Mesothelial cell of epicardium (in vitro differentiated cells): ENCODE measurements around the gene CLCN1. TPM values are rescaled to one million over a fixed set of nuclear protein-coding genes. Genes with fewer than 3 reads are reported as not detected.

ENCODE experiments used
- DNase-seq, 2 experiments: peaks; one replicate each; pipeline ENCODE4 v3.0.0; 2021; ENCODE audit warnings: low spot score in 2 of 2; ENCODE audit not compliant: unreplicated experiment in 2 of 2
- H3K27ac Mint-ChIP-seq: 2 replicates; pipeline ENCODE4 v1.8.0; 2021; ENCODE audit warnings: mixed read lengths
- H3K27me3 Mint-ChIP-seq: 2 replicates; pipeline ENCODE4 v1.8.0; 2021; ENCODE audit warnings: low read depth, mixed read lengths
- H3K36me3 Mint-ChIP-seq: 2 replicates; pipeline ENCODE4 v1.8.0; 2021; ENCODE audit warnings: mixed read lengths
- H3K4me1 Mint-ChIP-seq: 2 replicates; pipeline ENCODE4 v1.8.0; 2021; ENCODE audit warnings: mixed read lengths
- H3K4me3 Mint-ChIP-seq: 2 replicates; pipeline ENCODE4 v1.8.0; 2021; ENCODE audit warnings: mild to moderate bottlenecking, moderate library complexity, mixed read lengths
- H3K9me3 Mint-ChIP-seq: 2 replicates; pipeline ENCODE4 v1.8.0; 2021; ENCODE audit warnings: mixed read lengths
- total RNA-seq: library from RNA; stranded (reverse); gene quantifications from 3 replicates; pipeline ENCODE4 v1.2.1, GENCODE V29; 2021
- TF ChIP-seq, protein P1 (sequence below): fragments of 200-600 bp; sonication (generic); IDR thresholded peaks from one replicate; pipeline ENCODE4 v1.5.0; 2021; ENCODE audit warnings: antibody characterized with exemption; ENCODE audit not compliant: unreplicated experiment

The CLCN1 gene
- total RNA-seq, 1 donor from 2014 or later, result 0.16 TPM

DNA sequence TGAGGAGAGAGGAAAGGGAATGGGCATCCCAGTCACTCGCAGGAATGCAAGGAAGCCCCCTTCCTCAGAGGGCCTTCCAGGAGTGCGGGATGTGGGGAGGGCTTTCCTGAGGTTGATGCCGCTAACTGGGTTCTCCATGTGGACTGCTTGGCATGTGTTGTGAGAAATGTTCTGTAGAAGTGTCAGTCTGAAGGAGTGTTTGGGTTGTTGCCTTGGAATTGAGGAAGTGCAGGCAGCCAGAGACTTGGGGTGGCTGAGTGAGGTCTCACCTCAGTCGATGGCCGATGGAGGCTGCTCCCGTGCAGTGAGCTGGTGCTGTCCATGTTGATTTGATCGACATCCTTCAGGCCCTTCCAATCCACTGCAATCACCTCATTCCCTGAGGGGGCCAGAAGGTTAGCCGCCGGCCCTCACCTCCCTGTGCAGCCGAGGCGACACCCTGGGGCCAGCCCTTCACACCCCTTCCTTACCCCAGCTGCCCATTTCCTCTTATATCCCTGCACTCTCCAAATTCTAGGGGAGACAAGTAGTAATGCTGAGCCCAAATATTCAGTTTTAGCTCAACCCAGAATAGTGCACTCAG is 44.0 kb downstream of the CLCN1 start:
- Mint-ChIP-seq H3K27ac (no peak overlapping the region), H3K36me3 (no peaks in the 10 kb centered on the region), H3K4me1 (peaks cover 7% of the 10 kb centered on the region), H3K9me3 (no peaks in the 10 kb centered on the region), H3K27me3 (peaks cover 66% of the 10 kb centered on the region), H3K4me3 (no peak overlapping the region)
- no peak for DNase-seq
- TF ChIP-seq, protein P1, sequence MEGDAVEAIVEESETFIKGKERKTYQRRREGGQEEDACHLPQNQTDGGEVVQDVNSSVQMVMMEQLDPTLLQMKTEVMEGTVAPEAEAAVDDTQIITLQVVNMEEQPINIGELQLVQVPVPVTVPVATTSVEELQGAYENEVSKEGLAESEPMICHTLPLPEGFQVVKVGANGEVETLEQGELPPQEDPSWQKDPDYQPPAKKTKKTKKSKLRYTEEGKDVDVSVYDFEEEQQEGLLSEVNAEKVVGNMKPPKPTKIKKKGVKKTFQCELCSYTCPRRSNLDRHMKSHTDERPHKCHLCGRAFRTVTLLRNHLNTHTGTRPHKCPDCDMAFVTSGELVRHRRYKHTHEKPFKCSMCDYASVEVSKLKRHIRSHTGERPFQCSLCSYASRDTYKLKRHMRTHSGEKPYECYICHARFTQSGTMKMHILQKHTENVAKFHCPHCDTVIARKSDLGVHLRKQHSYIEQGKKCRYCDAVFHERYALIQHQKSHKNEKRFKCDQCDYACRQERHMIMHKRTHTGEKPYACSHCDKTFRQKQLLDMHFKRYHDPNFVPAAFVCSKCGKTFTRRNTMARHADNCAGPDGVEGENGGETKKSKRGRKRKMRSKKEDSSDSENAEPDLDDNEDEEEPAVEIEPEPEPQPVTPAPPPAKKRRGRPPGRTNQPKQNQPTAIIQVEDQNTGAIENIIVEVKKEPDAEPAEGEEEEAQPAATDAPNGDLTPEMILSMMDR, result no peak

DNA sequence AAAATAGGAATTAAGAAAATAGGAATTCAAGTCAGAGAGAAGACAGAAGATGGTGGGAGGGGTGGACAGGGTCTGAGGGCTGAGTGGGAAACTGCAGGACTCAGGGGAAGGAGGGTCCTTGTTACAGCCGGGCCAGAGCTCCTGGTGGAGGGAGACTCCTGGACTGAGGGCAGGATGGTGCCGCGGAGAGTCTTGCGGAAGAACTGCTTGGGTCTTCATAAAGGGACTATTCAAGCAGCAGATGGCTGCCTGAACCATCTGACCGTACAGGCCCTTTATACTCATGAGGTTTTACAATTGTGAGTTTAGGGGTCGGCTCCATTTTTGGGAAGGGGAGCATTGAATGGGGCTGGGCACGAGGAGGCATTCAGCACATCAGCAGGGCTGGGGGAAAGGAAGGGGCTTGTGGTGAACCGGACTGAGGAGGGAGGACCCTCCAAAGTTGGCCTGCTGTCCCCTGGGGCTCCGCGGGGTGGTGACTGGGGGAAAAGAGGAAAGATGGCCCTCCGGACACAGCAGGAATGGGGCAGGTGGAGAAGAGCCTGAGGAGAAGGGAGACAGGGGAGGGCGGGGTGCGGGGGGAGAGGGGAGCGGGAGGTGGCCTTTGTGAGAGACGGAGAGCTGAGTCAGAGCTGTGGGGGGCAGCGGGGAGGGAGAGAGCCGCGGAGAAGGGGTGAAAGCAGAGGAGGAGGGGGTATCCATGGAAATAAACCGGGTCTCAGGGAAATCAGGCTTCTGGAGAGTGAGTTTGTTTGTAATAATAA is 45.1 kb downstream of the CLCN1 start:
- Mint-ChIP-seq H3K4me1 (peaks cover 7% of the 10 kb centered on the region), H3K9me3 (no peaks in the 10 kb centered on the region), H3K27me3 (peaks cover 74% of the 10 kb centered on the region), H3K27ac (no peak overlapping the region), H3K36me3 (no peaks in the 10 kb centered on the region), H3K4me3 (peak overlapping the region; percentile 63)
- TF ChIP-seq, protein P1, result no peak
- no peak for DNase-seq

DNA sequence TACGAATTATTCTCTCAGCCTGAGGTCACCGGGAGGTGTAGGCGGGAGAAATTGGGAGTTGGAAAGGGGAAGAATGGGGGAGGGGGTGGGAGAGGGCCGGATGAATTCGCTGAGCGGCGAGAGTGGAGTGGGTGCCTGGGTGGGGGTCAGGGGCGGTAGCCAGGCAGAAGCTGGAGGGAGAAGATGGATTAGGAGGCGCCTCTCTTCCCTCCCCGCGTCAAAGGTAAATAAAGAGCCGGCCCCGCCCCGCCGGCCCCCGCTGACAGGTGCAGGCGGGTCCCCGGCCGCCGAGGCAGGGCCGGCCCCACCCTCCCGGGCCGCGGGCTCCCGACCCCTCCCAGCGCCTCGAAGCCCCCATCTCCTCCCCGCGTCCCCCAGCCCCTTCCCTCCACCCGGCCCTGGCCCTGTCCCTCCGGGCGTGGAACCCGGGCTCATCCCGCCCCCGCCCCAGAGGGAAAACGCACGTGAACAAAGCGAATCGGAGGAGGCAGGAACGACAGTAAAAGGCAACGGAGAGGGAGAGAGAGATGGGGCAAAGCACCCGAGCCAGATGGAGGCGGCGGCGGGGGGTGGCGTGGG is 45.7 kb downstream of the CLCN1 start:
- Mint-ChIP-seq H3K27ac (no peak overlapping the region), H3K9me3 (no peaks in the 10 kb centered on the region), H3K27me3 (peaks cover 79% of the 10 kb centered on the region), H3K4me3 (peak overlapping the region; percentile 78), H3K4me1 (peaks cover 7% of the 10 kb centered on the region), H3K36me3 (no peaks in the 10 kb centered on the region)
- no peak for DNase-seq
- TF ChIP-seq, protein P1, result no peak

DNA sequence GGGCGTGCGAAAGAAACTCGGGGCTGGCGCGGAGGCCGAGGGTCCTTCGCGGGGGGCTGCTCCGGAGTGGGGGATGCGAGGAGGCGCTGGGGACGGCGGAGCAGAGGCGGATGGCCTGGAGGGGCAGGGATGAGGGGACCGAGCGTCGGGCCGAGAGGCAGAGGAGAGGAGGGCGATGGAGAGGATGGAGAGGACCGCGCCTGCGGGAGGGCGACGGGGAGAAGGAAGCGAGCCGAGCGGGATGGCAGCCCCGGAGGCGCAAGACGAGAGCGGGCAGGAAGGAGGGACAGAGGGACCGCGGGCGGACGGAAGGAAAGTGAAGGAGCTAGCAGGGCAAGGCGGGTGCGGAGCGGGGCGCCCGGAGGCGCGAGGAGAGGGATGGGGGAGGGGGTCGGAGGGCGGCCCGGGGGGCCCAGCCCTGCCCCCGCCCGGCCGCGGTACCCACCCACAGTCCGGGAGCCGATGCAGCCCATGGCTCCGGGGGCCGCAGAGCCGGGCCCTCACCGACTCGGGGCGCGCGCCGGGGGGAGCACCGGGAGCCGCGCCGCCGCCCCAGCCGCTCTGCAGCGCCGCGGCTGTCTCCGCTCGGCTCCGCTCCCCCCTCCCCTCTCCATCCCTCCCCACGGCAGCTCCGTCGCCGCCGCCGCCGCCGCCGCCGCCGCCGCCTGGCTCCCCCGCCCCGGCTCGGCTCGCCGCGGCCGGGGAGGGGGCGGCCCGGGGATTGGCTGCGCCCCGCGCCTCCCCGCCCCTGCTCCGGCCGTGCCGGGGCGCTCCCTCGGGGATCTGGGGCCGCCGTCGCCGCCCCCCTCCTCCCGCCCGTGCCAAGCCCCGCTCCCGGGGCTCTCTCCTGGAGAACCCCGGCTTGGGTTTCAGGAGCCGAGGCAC is 46.5 kb downstream of the CLCN1 start, which contains the start of gene FAM131B:
TSS of gene FAM131B (minus strand) at position 583 of the 885 bp plus-strand sequence. CDS start at position 473, 110 bp downstream.
- no peak within 1 kb of the TSS for H3K27ac Mint-ChIP-seq

More for the DNA sequence above, 46.5 kb downstream of the CLCN1 start, which contains the start of gene FAM131B:
- Mint-ChIP-seq H3K9me3 (no peaks in the 10 kb centered on the region), H3K4me1 (peaks cover 7% of the 10 kb centered on the region), H3K4me3 (peak within 1 kb of the TSS; percentile 78), H3K27me3 (peaks cover 79% of the 10 kb centered on the region), H3K36me3 (no peaks in the 10 kb centered on the region)
- TF ChIP-seq, protein P1, result no peak
- no peak for DNase-seq
